GM12874 (cell line): ENCODE measurements around the gene TBXAS1.

Source experiments
- TF ChIP-seq, protein P1 (sequence below): IDR thresholded peaks from 2 replicates; pipeline ENCODE4 v1.5.1; 2011; ENCODE audit warnings: low read depth, mild to moderate bottlenecking, control low read depth, low read length, moderate library complexity; ENCODE audit not compliant: insufficient read depth

TBXAS1 gene

DNA sequence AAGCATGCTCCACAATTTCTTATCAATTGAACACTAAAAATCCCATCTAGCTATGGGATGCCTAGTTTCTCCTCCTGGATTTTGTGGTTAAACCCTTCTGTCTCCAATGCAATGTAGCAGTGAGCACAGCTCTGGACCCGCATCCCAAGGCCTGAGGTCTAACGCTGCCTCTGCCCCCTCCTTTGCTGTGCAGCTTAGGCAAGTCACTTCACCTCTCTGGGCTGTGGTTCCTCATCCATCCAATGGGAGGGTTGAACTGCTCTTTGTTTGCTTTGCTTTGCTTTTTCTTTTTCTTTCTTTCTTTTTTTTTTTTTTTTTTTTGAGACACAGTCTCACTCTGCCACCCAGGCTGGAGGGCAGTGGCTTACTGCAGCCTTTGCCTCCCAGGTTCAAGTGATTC is 164.5 kb downstream of the TBXAS1 start:
- TF ChIP-seq, protein P1, sequence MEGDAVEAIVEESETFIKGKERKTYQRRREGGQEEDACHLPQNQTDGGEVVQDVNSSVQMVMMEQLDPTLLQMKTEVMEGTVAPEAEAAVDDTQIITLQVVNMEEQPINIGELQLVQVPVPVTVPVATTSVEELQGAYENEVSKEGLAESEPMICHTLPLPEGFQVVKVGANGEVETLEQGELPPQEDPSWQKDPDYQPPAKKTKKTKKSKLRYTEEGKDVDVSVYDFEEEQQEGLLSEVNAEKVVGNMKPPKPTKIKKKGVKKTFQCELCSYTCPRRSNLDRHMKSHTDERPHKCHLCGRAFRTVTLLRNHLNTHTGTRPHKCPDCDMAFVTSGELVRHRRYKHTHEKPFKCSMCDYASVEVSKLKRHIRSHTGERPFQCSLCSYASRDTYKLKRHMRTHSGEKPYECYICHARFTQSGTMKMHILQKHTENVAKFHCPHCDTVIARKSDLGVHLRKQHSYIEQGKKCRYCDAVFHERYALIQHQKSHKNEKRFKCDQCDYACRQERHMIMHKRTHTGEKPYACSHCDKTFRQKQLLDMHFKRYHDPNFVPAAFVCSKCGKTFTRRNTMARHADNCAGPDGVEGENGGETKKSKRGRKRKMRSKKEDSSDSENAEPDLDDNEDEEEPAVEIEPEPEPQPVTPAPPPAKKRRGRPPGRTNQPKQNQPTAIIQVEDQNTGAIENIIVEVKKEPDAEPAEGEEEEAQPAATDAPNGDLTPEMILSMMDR, result no peak

DNA sequence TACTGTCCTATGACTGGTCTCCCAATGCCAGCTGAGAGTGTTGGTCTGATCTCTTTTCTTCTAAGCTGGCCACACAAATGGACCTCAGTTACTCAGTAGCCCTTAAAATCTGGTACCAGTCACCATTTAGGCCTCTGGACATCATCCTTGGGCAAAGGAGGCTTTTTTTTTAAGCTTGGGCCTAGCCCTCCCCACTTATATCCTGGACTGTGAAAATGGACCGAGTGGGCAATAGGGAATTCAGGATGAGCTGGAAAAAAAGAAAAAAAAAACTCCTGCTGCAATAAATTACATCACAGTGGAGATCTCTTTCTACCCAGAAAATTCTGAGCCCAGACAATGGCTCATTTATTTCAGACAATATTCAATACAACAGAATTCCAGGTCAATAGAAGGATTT is 165.3 kb downstream of the TBXAS1 start:
- TF ChIP-seq, protein P1, result no peak

DNA sequence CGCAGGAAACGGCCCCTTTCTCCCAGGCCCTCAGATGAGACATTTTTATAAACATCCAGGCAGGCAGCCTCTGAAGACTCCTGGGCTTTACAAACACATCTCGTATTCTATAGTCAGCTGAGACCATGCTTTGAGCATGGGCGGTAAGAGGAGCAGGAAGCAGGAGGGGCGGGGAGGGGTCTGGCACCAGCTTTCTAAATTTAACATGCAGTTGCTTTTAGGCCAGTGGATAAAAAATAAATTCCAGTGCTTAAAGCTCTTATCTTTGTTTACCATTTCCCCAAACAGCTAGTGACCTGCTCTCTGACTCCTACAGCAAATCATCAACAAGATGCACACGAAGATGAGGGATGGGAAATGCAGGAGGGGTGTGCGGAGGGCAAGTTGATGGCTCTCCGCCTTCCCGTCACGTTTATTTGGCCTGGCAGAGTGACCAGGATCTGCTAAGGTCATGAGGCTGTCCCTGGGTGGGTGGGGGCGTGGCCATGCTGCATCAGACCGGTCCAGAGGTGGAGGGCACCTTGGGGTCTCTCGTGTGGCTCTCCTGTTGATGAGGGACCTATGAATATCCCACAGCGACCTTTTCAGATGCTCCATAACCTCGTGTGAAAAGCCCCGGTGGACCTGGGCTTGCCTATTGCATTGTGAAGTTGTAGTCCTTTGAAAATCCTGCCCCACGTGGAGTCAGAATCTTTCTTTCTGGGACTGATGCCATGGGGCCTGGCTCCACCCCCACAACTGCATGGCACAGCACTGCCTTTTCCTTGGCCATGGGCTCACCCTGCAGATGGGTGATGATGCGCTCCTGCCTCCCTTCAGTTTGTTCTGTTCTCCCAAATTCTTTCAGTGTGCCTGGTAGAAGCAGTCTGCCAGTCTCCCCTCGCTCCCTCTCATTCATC is 166.2 kb downstream of the TBXAS1 start:
- TF ChIP-seq, protein P1, result no peak

DNA sequence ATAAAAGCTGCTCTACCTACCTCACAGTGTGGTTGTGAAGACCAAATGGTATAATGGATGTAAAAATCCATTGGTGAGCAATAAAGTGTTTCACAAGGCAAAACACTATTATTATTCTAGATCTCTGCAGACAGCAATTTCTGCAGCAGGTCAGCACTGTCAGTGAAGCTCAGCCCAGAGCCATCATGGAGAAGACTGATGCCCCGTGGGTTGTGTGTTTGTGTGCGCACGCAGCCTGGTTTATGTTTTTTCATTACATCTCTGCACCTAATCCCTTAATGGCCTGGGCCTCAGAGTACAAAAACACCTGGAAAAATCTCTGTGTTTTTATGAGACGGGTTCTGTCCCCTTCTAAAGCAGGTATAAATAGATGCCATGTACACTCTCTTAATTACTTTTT is 169.5 kb downstream of the TBXAS1 start:
- TF ChIP-seq, protein P1, result no peak

DNA sequence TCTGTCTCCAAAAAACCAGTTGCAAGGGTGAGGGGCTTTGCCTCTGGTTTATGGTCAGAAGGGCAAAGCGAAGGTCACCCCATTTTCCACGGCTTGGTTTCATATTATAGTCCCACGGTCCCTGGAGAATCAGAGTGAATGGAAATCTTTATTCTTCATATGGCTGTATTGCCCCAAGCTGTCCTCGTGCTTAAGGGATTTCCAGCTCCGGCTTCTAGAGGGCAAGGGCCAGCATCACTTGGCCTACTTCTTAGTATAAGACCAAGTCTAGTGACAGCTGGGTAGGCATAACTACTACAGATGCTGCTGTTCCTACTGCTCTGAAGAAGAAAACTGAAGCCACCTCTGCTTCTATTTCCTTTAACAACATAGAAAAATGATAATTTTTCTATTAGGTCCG is 170.5 kb downstream of the TBXAS1 start:
- TF ChIP-seq, protein P1, result no peak

DNA sequence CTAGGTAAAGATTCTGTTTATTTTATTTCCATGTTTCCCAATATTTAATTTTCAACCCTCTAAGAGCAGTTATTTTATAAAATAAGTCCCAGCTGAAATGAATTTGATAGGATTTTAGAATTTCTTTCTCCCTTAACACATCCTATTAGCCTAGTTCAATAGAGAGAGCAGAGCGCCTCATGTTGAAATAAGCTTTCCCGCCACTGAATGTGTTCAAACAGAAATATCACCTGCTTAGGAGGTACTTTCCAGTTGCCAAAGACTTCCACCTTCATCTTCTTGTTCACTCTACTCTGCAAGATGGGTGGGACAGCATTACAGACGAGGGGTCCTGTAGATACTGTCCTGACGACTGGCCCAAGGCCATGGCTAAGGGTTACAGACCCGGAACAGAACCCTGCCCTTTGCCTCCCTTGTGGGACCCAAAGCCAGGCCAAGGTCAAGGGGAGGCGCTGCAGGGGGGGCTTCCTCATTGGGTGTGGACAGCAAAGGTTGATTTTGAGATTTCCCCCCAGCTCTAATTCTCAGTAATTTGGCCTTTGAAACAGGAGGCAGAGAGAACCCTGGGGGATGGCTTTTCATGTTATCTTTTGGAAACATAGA is 171.7 kb downstream of the TBXAS1 start:
- TF ChIP-seq, protein P1, result no peak

DNA sequence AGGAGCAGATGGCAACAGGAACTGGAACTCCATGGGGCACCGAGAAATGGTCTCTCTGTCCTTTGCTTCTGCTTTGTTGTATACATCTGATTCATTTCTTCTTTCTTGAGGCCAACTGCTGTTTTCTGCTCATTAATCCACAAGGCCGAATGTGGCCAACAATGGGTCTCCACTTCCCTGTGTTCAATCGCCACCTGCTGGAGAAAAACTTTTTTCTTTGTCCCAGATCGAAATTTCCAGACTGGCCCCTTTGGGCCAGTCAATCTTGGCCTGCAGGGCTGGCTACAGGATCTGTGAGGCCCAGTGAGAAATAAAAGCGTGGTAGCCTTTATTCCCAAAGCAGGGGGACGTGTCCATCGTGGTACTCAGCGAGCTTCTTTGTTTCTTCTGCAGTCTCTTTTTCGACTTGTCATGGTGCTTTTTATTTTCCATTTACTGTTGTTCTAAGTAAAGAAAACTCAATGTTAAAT is 174.9 kb downstream of the TBXAS1 start:
- TF ChIP-seq, protein P1, result peak; percentile 54
